ENCODE results near the gene PAQR8. TPM values are rescaled to one million over a fixed set of nuclear protein-coding genes. Genes with fewer than 3 reads are reported as not detected.

PAQR8 gene
- total RNA-seq, 1 experiment from 2014 or later, result 3.6 TPM

DNA sequence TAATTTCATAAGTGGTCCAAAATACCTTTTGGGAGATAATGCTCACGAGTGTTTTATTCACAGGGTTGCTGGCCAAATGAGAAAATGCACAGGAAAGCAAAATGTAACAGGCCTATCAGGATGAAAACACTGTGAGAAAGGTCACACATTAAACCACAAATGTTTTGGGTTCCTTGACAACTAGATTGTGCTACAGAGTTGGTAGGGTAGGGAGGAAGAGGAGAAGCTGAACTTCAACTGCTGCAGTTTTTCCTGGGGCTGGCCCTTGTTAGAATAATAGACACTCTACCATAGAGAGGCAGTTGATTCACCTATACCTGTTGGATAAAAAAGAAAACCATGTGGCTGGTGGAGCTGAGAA is 28.1 kb upstream of the PAQR8 start:
- CTCF ChIA-PET, result interaction anchor here (0.8 kb wide), 1 partner anchor 73 kb away, joined by 6 read pairs; no protein-coding TSS in a partner anchor
- Histone ChIP-seq H3K27me3 (ENCODE audit: control insufficient read depth, insufficient read depth, low read length) (no peaks in the 10 kb centered on the region), H3K9me3 (ENCODE audit: control insufficient read depth, insufficient read depth, low read depth, low read length) (no peaks in the 10 kb centered on the region), H3K4me3 (ENCODE audit: low read depth in 2 of 2, low read length in 2 of 2) (no peak overlapping the region), H3K4me1 (ENCODE audit: control insufficient read depth, insufficient read depth, low read length) (no peaks in the 10 kb centered on the region), H3K27ac (ENCODE audit: low read length) (no peak overlapping the region), H3K36me3 (ENCODE audit: control insufficient read depth, insufficient read depth, low read length) (no peaks in the 10 kb centered on the region)
- POLR2A ChIA-PET, result no interaction called here
- ATAC-seq, result peak; percentile 54; the same call in 1 of the 2 replicates
- in situ Hi-C loops (cut with HindIII; ENCODE audit: low pct_unique_long_range_greater_than_20kb, low sequenced_read_pairs), result no loop called here
- no TSS peak for BruUV-seq (replicated peaks)
- TF ChIP-seq TCF7L2 (IDR thresholded peaks at IDR 0.05; ENCODE audit: low read depth, low read length) (no peak), POLR2AphosphoS5 (IDR thresholded peaks at IDR 0.05; ENCODE audit: low read depth, low read length) (no peak), SIN3A (IDR thresholded peaks at IDR 0.05; ENCODE audit: borderline replicate concordance, insufficient read depth, low read depth, low read length) (no peak)
- TF ChIP-seq, protein P1, sequence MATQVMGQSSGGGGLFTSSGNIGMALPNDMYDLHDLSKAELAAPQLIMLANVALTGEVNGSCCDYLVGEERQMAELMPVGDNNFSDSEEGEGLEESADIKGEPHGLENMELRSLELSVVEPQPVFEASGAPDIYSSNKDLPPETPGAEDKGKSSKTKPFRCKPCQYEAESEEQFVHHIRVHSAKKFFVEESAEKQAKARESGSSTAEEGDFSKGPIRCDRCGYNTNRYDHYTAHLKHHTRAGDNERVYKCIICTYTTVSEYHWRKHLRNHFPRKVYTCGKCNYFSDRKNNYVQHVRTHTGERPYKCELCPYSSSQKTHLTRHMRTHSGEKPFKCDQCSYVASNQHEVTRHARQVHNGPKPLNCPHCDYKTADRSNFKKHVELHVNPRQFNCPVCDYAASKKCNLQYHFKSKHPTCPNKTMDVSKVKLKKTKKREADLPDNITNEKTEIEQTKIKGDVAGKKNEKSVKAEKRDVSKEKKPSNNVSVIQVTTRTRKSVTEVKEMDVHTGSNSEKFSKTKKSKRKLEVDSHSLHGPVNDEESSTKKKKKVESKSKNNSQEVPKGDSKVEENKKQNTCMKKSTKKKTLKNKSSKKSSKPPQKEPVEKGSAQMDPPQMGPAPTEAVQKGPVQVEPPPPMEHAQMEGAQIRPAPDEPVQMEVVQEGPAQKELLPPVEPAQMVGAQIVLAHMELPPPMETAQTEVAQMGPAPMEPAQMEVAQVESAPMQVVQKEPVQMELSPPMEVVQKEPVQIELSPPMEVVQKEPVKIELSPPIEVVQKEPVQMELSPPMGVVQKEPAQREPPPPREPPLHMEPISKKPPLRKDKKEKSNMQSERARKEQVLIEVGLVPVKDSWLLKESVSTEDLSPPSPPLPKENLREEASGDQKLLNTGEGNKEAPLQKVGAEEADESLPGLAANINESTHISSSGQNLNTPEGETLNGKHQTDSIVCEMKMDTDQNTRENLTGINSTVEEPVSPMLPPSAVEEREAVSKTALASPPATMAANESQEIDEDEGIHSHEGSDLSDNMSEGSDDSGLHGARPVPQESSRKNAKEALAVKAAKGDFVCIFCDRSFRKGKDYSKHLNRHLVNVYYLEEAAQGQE (IDR thresholded peaks at IDR 0.05; ENCODE audit: insufficient read depth in 1 of 2, low read depth in 2 of 2, low read length in 1 of 2), result no peak
- TF ChIP-seq, protein P2, sequence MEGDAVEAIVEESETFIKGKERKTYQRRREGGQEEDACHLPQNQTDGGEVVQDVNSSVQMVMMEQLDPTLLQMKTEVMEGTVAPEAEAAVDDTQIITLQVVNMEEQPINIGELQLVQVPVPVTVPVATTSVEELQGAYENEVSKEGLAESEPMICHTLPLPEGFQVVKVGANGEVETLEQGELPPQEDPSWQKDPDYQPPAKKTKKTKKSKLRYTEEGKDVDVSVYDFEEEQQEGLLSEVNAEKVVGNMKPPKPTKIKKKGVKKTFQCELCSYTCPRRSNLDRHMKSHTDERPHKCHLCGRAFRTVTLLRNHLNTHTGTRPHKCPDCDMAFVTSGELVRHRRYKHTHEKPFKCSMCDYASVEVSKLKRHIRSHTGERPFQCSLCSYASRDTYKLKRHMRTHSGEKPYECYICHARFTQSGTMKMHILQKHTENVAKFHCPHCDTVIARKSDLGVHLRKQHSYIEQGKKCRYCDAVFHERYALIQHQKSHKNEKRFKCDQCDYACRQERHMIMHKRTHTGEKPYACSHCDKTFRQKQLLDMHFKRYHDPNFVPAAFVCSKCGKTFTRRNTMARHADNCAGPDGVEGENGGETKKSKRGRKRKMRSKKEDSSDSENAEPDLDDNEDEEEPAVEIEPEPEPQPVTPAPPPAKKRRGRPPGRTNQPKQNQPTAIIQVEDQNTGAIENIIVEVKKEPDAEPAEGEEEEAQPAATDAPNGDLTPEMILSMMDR (IDR thresholded peaks at IDR 0.05), result no peak
- intact Hi-C loops (cut with micrococcal nuclease; ENCODE audit: unreplicated experiment), result no loop called here
- DNase-seq (ENCODE audit: low read depth, low spot score), result no peak

DNA sequence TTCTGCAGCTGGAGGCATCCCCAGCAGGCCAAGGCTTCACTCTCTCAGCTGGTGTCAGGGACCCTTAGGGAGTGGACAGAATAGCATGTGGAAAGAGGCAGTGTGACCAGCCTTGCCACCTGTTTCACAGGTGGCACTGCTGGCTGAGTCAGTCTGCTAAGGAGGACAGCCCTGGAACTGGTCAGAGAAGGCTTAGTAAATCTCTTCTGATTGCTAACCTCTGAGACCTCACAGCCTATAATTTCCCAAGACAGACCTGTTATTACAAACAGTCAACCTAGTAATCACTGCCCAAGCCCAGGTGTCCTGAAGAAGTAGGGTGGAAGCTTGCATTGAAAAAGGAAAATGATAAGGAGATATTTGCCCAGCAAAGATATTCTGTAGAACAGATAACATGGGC is 26.4 kb upstream of the PAQR8 start:
- Histone ChIP-seq H3K9me3 (ENCODE audit: control insufficient read depth, insufficient read depth, low read depth, low read length) (no peaks in the 10 kb centered on the region), H3K4me3 (ENCODE audit: low read depth in 2 of 2, low read length in 2 of 2) (no peak overlapping the region), H3K36me3 (ENCODE audit: control insufficient read depth, insufficient read depth, low read length) (no peaks in the 10 kb centered on the region), H3K27ac (ENCODE audit: low read length) (no peak overlapping the region), H3K27me3 (ENCODE audit: control insufficient read depth, insufficient read depth, low read length) (no peaks in the 10 kb centered on the region), H3K4me1 (ENCODE audit: control insufficient read depth, insufficient read depth, low read length) (peaks cover 5% of the 10 kb centered on the region; the same call in 1 of the 2 replicates)
- ATAC-seq, result no peak
- in situ Hi-C loops (cut with HindIII; ENCODE audit: low pct_unique_long_range_greater_than_20kb, low sequenced_read_pairs), result no loop called here
- intact Hi-C loops (cut with micrococcal nuclease; ENCODE audit: unreplicated experiment), result no loop called here
- no peak for DNase-seq (ENCODE audit: low read depth, low spot score)
- POLR2A ChIA-PET, result no interaction called here
- CTCF ChIA-PET, result no interaction called here
- no peak for TF ChIP-seq TCF7L2 (IDR thresholded peaks at IDR 0.05; ENCODE audit: low read depth, low read length)
- TF ChIP-seq POLR2AphosphoS5 (IDR thresholded peaks at IDR 0.05; ENCODE audit: low read depth, low read length), result no peak
- TF ChIP-seq, protein P1 (IDR thresholded peaks at IDR 0.05; ENCODE audit: insufficient read depth in 1 of 2, low read depth in 2 of 2, low read length in 1 of 2), result no peak
- TF ChIP-seq SIN3A (IDR thresholded peaks at IDR 0.05; ENCODE audit: borderline replicate concordance, insufficient read depth, low read depth, low read length), result no peak
- TF ChIP-seq, protein P2 (IDR thresholded peaks at IDR 0.05), result no peak
- no TSS peak for BruUV-seq (replicated peaks)

Measured in Panc1 (cell line).